ENCODE results near the gene GATA6.

Gene GATA6

GRCh38 chr18:22159014-22159413, 10.4 kb upstream of the GATA6 start:
- no peak for DNase-seq (ENCODE audit: extremely low read depth, low read depth)
- no peak for TF ChIP-seq CTCF (IDR thresholded peaks at IDR 0.05; ENCODE audit: low read depth, low read length)

- no peak for DNase-seq (ENCODE audit: extremely low read depth, low read depth)
- TF ChIP-seq CTCF (IDR thresholded peaks at IDR 0.05; ENCODE audit: low read depth, low read length) = no peak
Measured at GRCh38 chr18:22161090-22161489, 8.3 kb upstream of the GATA6 start.

- TF ChIP-seq CTCF (IDR thresholded peaks at IDR 0.05; ENCODE audit: low read depth, low read length) = no peak
- DNase-seq (ENCODE audit: extremely low read depth, low read depth) = no peak
Measured at GRCh38 chr18:22163416-22164161, 5.8 kb upstream of the GATA6 start.

GRCh38 chr18:22164337-22165048, 4.9 kb upstream of the GATA6 start:
- no peak for TF ChIP-seq CTCF (IDR thresholded peaks at IDR 0.05; ENCODE audit: low read depth, low read length)
- DNase-seq (ENCODE audit: extremely low read depth, low read depth) = no peak

GRCh38 chr18:22165049-22165602, 4.3 kb upstream of the GATA6 start:
- DNase-seq (ENCODE audit: extremely low read depth, low read depth) = no peak
- TF ChIP-seq CTCF (IDR thresholded peaks at IDR 0.05; ENCODE audit: low read depth, low read length) = no peak

- TF ChIP-seq CTCF (IDR thresholded peaks at IDR 0.05; ENCODE audit: low read depth, low read length) = no peak
- DNase-seq (ENCODE audit: extremely low read depth, low read depth) = no peak
Measured at GRCh38 chr18:22165603-22166068, 3.8 kb upstream of the GATA6 start.

All from AG09319 (cell line).